Measurements from ENCODE around the gene PPP1R9B.

PPP1R9B gene

DNA sequence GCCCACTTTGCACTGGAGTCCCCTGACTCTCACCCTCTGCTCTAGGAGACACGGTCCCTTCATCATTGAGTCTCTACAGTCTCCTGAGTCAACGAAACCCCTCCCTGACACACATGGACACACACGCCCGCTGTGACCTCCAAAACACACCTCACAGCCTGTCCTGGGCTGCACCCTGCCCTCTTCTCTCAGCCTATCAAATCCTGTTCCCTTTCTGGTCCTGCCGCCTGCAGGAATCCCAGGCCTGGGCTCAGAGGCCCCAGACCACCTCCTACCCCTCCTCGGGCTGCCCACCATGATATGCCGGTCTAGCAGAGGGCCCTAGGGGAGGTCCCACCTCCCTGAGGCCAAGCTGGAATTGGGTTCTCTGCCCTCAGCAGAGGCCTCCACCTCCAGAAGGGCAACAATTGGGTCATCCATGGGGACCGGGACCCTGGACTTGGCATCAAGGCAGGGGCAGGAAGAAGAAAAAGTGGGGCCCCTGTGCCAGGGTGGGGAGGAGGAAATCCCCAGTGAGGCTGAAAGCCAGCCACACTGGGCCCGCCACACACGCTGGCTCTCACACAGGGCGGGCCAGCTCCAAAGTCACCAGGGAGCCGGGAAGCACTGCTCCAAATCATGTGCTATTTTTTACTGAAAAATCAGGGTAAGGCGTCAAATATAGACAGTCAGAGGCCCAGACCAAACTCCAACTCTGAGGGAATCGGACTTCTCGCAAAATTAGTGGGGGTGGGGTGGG, 3.4 kb downstream of the PPP1R9B start:
- Histone ChIP-seq H3K27me3 (ENCODE audit: insufficient read depth, low read length, poor library complexity) (no peaks in the 10 kb centered on the region), H3K36me3 (ENCODE audit: insufficient read depth, low read length) (peaks cover 46% of the 10 kb centered on the region), H3K79me2 (ENCODE audit: insufficient read depth, low read length) (peaks cover 46% of the 10 kb centered on the region), H3K9ac (ENCODE audit: low read depth, low read length) (peak overlapping the region; percentile 89), H3K4me2 (ENCODE audit: insufficient read depth, low read length) (peak overlapping the region; percentile 88), H3K27ac (ENCODE audit: low read length) (peak overlapping the region; percentile 40), H3K4me3 (ENCODE audit: low read depth in 1 of 2, low read length in 2 of 2) (peak overlapping the region in 1 of 2 experiments; percentile 72; a peak in 2 of 4 replicates), H3K9me3 (ENCODE audit: insufficient read depth, low read length, severe bottlenecking) (no peaks in the 10 kb centered on the region), H4K20me1 (ENCODE audit: insufficient read depth, low read length) (peaks cover 67% of the 10 kb centered on the region), H3K4me1 (ENCODE audit: insufficient read depth, low read length) (peaks cover 57% of the 10 kb centered on the region), H2AFZ (ENCODE audit: low read depth, low read length) (no peak overlapping the region)
- DNase-seq (no peak), ATAC-seq (ENCODE audit: insufficient read depth, low read depth) (no peak)
- TF ChIP-seq EZH2 (IDR thresholded peaks at IDR 0.05; ENCODE audit: borderline replicate concordance, low read depth, low read length, severe bottlenecking) = no peak
- TF ChIP-seq, protein P1, sequence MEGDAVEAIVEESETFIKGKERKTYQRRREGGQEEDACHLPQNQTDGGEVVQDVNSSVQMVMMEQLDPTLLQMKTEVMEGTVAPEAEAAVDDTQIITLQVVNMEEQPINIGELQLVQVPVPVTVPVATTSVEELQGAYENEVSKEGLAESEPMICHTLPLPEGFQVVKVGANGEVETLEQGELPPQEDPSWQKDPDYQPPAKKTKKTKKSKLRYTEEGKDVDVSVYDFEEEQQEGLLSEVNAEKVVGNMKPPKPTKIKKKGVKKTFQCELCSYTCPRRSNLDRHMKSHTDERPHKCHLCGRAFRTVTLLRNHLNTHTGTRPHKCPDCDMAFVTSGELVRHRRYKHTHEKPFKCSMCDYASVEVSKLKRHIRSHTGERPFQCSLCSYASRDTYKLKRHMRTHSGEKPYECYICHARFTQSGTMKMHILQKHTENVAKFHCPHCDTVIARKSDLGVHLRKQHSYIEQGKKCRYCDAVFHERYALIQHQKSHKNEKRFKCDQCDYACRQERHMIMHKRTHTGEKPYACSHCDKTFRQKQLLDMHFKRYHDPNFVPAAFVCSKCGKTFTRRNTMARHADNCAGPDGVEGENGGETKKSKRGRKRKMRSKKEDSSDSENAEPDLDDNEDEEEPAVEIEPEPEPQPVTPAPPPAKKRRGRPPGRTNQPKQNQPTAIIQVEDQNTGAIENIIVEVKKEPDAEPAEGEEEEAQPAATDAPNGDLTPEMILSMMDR (IDR thresholded peaks at IDR 0.05; ENCODE audit: borderline replicate concordance, extremely low read depth, low read length, poor library complexity, severe bottlenecking) = no peak

- H3K4me3 ChIP-seq (ENCODE audit: low read depth in 1 of 2, low read length in 2 of 2) = peak overlapping the region in 1 of 2 experiments; percentile 72; a peak in 2 of 4 replicates
- DNase-seq (no peak), ATAC-seq (ENCODE audit: insufficient read depth, low read depth) (no peak)
- H3K4me1 ChIP-seq (ENCODE audit: insufficient read depth, low read length) = peaks cover 54% of the 10 kb centered on the region
- H3K9ac ChIP-seq (ENCODE audit: low read depth, low read length) = peak overlapping the region; percentile 89
- peak overlapping the region; percentile 37; the same call in 1 of the 2 replicates for H3K27ac ChIP-seq (ENCODE audit: low read length)
- H3K4me2 ChIP-seq (ENCODE audit: insufficient read depth, low read length) = peak overlapping the region; percentile 88
- no peak overlapping the region for H2AFZ ChIP-seq (ENCODE audit: low read depth, low read length)
- H3K27me3 ChIP-seq (ENCODE audit: insufficient read depth, low read length, poor library complexity) = no peaks in the 10 kb centered on the region
- peaks cover 72% of the 10 kb centered on the region for H4K20me1 ChIP-seq (ENCODE audit: insufficient read depth, low read length)
- TF ChIP-seq, protein P1 (IDR thresholded peaks at IDR 0.05; ENCODE audit: borderline replicate concordance, extremely low read depth, low read length, poor library complexity, severe bottlenecking) = no peak
- no peak for TF ChIP-seq EZH2 (IDR thresholded peaks at IDR 0.05; ENCODE audit: borderline replicate concordance, low read depth, low read length, severe bottlenecking)
- no peaks in the 10 kb centered on the region for H3K9me3 ChIP-seq (ENCODE audit: insufficient read depth, low read length, severe bottlenecking)
- peaks cover 46% of the 10 kb centered on the region for H3K79me2 ChIP-seq (ENCODE audit: insufficient read depth, low read length)
- peaks cover 52% of the 10 kb centered on the region for H3K36me3 ChIP-seq (ENCODE audit: insufficient read depth, low read length)
Observed at GRCh38 chr17:50146230-50146926, 4.1 kb downstream of the PPP1R9B start.

GRCh38 chr17:50145532-50146229, 4.8 kb downstream of the PPP1R9B start:
- H2AFZ ChIP-seq (ENCODE audit: low read depth, low read length) = no peak overlapping the region
- TF ChIP-seq, protein P1 (IDR thresholded peaks at IDR 0.05; ENCODE audit: borderline replicate concordance, extremely low read depth, low read length, poor library complexity, severe bottlenecking) = no peak
- TF ChIP-seq EZH2 (IDR thresholded peaks at IDR 0.05; ENCODE audit: borderline replicate concordance, low read depth, low read length, severe bottlenecking) = no peak
- no peak overlapping the region for H3K27ac ChIP-seq (ENCODE audit: low read length)
- peak overlapping the region; percentile 88; the same call in 1 of the 2 replicates for H3K4me2 ChIP-seq (ENCODE audit: insufficient read depth, low read length)
- no peak overlapping the region for H3K9ac ChIP-seq (ENCODE audit: low read depth, low read length)
- no peak overlapping the region for H3K4me3 ChIP-seq (ENCODE audit: low read depth in 1 of 2, low read length in 2 of 2)
- H3K27me3 ChIP-seq (ENCODE audit: insufficient read depth, low read length, poor library complexity) = no peaks in the 10 kb centered on the region
- peaks cover 46% of the 10 kb centered on the region for H3K79me2 ChIP-seq (ENCODE audit: insufficient read depth, low read length)
- no peak for ATAC-seq (ENCODE audit: insufficient read depth, low read depth)
- no peak for DNase-seq
- H3K36me3 ChIP-seq (ENCODE audit: insufficient read depth, low read length) = peaks cover 58% of the 10 kb centered on the region
- H4K20me1 ChIP-seq (ENCODE audit: insufficient read depth, low read length) = peaks cover 72% of the 10 kb centered on the region
- peaks cover 56% of the 10 kb centered on the region for H3K4me1 ChIP-seq (ENCODE audit: insufficient read depth, low read length)
- H3K9me3 ChIP-seq (ENCODE audit: insufficient read depth, low read length, severe bottlenecking) = no peaks in the 10 kb centered on the region
